ENCODE results near the gene PIEZO1. TPM values are rescaled to one million over a fixed set of nuclear protein-coding genes. Genes with fewer than 3 reads are reported as not detected.

The PIEZO1 gene
- total and polyA plus RNA-seq, 9 of the 15 experiments (the other 6 are each of a cell fraction or from before 2014, with no cell fraction given) = 3.6 to 432 (median 131) TPM

GRCh38 chr16:88781140-88782077 is 3.6 kb downstream of the PIEZO1 start (continued):
- TF ChIP-seq ZNF318 (IDR thresholded peaks at IDR 0.05; ENCODE audit: borderline replicate concordance in 1 of 2, low read depth in 1 of 2) = peak in 1 of 2 experiments; percentile 51; a peak in 1 of 4 replicates
- peak; percentile 39; the same call in 1 of the 2 replicates for TF ChIP-seq KLF6 (CRISPR knock-in tag; IDR thresholded peaks at IDR 0.05; ENCODE audit: borderline replicate concordance)
- peak in 1 of 2 experiments; percentile 89; a peak in 2 of 4 replicates for TF ChIP-seq HDAC1 (IDR thresholded peaks at IDR 0.05)
- no peak for TF ChIP-seq CBFA2T2 (conservative IDR thresholded peaks at IDR 0.05)
- no peak for TF ChIP-seq NEUROD1 (IDR thresholded peaks at IDR 0.05; ENCODE audit: borderline replicate concordance, low read depth, low read length, partially characterized antibody)
- TF ChIP-seq BRD9 (IDR thresholded peaks at IDR 0.05; ENCODE audit: low read depth, partially characterized antibody) = peak; percentile 97
- peak; percentile 71 for TF ChIP-seq MAFK (IDR thresholded peaks at IDR 0.05; ENCODE audit: low read length)
- no peak for TF ChIP-seq DEAF1 (CRISPR knock-in tag; IDR thresholded peaks at IDR 0.05)
- no peak for TF ChIP-seq CHD4 (IDR thresholded peaks at IDR 0.05; ENCODE audit: insufficient read depth, insufficient replicate concordance, low read depth, low read length, poor library complexity, severe bottlenecking)
- no peak for TF ChIP-seq RBM34 (IDR thresholded peaks at IDR 0.05; ENCODE audit: borderline replicate concordance, insufficient read depth, low read length)
- TF ChIP-seq RAD51 (IDR thresholded peaks at IDR 0.05; ENCODE audit: borderline replicate concordance, low read depth) = no peak
- TF ChIP-seq CC2D1A (IDR thresholded peaks at IDR 0.05) = no peak
- TF ChIP-seq KDM2B (CRISPR knock-in tag; IDR thresholded peaks at IDR 0.05) = no peak; the same call in 1 of the 2 replicates
